ENCODE results near the gene PCCA.
"Not testable (repeated sequence)": the region's sequence is repeated elsewhere in the genome, so short reads cannot be mapped to it uniquely, and the experiment has no call there.

Gene PCCA

DNA sequence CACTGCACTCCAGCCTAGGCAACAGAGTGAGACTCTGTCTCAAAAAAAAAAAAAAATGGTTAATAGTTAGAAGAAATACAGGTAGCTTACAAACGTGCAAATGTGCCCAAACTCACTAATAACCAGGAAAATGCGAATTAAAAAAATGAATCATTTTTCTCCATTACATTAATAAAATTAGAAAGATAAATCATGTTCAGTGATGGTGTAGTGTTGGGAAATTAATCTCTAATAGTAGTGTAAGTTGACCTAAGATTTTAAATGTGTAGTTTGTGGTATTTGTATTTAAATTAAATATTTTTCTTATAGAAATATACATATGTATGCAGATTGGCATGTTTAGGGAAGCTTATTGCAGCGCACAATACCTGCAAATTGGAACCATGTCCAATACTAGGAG, 57.6 kb downstream of the PCCA start:
- TF ChIP-seq, protein P1, sequence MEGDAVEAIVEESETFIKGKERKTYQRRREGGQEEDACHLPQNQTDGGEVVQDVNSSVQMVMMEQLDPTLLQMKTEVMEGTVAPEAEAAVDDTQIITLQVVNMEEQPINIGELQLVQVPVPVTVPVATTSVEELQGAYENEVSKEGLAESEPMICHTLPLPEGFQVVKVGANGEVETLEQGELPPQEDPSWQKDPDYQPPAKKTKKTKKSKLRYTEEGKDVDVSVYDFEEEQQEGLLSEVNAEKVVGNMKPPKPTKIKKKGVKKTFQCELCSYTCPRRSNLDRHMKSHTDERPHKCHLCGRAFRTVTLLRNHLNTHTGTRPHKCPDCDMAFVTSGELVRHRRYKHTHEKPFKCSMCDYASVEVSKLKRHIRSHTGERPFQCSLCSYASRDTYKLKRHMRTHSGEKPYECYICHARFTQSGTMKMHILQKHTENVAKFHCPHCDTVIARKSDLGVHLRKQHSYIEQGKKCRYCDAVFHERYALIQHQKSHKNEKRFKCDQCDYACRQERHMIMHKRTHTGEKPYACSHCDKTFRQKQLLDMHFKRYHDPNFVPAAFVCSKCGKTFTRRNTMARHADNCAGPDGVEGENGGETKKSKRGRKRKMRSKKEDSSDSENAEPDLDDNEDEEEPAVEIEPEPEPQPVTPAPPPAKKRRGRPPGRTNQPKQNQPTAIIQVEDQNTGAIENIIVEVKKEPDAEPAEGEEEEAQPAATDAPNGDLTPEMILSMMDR (IDR thresholded peaks at IDR 0.05): no peak
- DNase-seq (ENCODE audit: low spot score): no peak
- H3K27ac ChIP-seq: no peak overlapping the region
- no peak overlapping the region for H3K4me3 ChIP-seq

DNA sequence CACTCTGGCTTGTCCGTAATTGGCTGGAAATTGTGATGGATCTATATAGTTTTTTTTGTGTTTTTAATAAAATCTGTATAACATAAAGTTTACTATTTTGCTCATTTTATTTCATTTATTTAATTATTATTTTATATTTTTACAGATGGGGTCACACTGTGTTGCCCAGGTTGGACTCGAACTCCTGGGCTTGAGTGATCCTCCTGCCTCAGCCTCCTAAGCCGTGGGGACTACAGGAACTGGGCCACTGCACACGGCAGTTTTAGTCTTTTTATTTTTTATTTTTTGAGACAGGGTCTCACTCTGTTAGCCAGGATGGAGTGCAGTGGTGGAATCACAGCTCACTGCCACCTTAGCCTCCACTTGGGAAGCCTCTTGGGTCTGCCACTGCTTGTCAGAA, 58.9 kb downstream of the PCCA start:
- DNase-seq (ENCODE audit: low spot score): no peak
- no peak overlapping the region for H3K4me3 ChIP-seq
- no peak overlapping the region for H3K27ac ChIP-seq
- TF ChIP-seq, protein P1 (IDR thresholded peaks at IDR 0.05): no peak

DNA sequence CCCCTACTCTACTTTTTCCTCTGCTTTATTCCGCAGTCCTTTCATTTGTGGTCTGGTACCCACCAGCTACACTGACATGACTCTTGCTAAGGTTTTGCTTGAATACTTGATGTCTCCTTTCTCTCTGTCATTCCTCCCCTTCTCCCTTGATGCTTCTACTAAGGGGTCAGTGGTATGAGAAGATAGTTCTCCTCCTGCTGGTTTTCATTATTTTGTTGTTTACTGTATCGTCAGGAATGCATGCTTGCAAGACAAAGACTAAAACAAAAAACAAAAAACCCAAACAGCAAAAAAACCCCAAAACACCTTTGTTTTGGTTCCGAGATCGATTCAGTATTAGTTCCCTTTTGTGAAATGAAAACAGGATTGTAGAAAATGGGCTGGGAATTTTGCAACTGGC, 59.5 kb downstream of the PCCA start:
- no peak for DNase-seq (ENCODE audit: low spot score)
- Histone ChIP-seq H3K4me3 (no peak overlapping the region), H3K27ac (no peak overlapping the region)
- TF ChIP-seq, protein P1 (IDR thresholded peaks at IDR 0.05): no peak

DNA sequence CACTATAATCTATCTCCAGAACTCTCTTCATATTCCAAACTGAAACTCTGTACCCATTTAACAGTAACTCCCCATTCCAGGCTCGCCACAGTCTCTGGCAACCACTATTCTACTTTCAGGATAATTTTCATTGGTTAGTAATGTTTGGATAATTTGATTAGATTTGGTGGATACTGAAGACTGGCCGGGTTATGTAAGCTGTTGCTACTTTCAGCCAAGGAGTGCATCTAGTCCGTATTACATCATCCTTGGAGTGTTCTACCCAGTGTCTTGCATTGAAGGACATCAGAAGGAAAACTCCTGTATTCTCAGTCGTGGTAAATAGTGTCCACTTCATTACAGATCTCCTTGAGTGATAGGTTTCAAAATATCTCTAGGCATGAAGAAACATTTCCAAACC, 60.5 kb downstream of the PCCA start:
- DNase-seq (ENCODE audit: low spot score): no peak
- TF ChIP-seq, protein P1 (IDR thresholded peaks at IDR 0.05): no peak
- no peak overlapping the region for H3K27ac ChIP-seq
- H3K4me3 ChIP-seq: no peak overlapping the region

DNA sequence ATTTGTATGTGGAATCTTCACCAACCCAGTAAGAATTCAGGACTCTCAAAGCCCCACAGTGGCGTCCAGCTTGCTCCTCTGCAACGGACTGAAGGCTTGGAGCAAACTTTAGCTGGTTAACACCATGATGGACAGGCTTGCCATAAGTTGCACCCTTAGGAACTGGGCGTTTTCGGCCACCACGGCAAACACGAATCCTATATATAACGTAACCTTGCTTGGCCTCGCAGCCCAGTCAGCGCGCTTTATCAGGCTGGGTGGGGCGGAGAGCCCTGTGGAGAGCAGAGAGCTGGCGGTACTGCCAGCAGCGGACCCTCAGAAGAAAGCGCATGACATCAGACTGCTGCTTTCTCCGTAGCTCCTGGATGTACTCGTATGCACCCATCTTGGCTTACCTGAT, 61.8 kb downstream of the PCCA start:
- DNase-seq (ENCODE audit: low spot score); H3K4me3 ChIP-seq; H3K27ac ChIP-seq: not testable (repeated sequence)

DNA sequence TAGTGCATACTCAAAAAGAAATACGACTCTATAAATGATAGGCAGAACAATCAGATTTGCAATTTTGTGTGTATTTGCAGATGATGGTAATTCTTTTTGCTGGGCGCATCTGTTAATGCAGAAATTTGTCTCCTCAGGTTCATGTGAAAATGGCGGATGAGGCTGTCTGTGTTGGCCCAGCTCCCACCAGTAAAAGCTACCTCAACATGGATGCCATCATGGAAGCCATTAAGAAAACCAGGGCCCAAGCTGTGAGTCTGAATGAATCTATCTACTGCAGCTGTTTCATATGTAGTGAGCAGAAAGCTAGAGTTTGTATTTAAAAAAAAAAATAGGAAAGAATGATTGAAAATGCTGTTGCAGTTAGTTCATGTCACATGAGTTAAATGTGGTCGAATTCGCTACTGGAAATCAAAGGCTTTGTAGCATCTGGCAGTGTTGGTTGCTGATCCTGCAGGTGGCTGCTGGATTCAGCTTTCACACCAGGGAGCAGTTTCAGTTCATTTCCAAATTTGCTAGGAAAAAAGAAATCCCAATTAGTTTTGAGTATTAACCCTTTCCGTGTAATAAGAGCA, 66.0 kb downstream of the PCCA start:
- DNase-seq (ENCODE audit: low spot score): no peak
- H3K4me3 ChIP-seq: no peak overlapping the region
- TF ChIP-seq, protein P1 (IDR thresholded peaks at IDR 0.05): no peak
- H3K27ac ChIP-seq: no peak overlapping the region

DNA sequence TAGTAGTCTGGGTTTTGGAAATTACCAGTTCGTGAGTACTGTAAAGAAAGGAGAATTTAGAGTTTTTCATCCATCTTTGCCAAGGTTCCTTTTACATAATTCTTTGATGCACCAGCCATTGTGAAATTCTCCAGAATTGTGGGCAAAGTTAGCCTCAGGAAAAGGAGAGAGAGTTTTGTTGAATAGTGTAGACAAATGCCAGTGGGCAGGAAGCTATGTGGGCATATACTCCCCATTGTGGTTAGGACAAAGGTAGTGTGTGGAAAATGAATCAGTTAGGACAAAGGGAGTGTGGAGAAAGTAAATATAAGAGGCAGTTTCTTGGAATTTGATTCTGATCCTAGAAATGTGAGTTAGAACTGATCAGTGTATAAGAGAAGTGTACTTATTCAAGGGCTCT, 67.9 kb downstream of the PCCA start:
- TF ChIP-seq, protein P1 (IDR thresholded peaks at IDR 0.05): no peak
- DNase-seq (ENCODE audit: low spot score): no peak
- Histone ChIP-seq H3K4me3 (no peak overlapping the region), H3K27ac (no peak overlapping the region)

DNA sequence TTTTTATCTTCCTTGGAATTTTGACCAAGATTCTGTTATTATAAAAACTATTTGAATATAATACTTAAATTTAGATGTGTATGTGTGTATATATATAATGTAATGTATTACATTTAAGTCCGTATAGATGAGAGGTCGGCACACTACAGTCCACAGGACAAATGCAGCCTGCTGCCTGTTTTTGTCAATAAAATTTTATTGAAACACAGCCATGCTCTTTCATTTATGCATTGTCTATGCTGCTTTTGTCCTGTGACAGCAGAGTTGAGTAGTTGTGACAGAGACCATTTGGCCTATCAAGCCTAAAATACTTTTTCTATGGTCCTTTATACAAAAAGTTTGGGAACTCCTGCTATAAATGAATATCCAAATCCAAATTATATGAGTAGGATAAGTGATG, 69.7 kb downstream of the PCCA start:
- no peak overlapping the region for H3K4me3 ChIP-seq

More for the DNA sequence above, 69.7 kb downstream of the PCCA start:
- no peak for DNase-seq (ENCODE audit: low spot score)
- H3K27ac ChIP-seq: no peak overlapping the region
- TF ChIP-seq, protein P1 (IDR thresholded peaks at IDR 0.05): no peak

Data from coronary artery (tissue), 2 donors.